K562 (cell line): ENCODE results near the gene C2.

Experiments
- DIDO1 ChIP-seq: fragments of 450-650 bp; IDR thresholded peaks from 2 replicates; pipeline ENCODE4 v1.6.1; 2016; ENCODE audit warnings: low read depth, missing biosample characterization, missing genetic modification characterization
- PHTF2 ChIP-seq: fragments of 250-450 bp; sonication (Bioruptor Pico); IDR thresholded peaks from 2 replicates; pipeline ENCODE4 v1.5.0; 2021; ENCODE audit warnings: mild to moderate bottlenecking
- POLR2A ChIP-seq: fragments of 450-650 bp; conservative IDR thresholded peaks from 2 replicates; pipeline ENCODE4 v1.6.1; 2016
- SIRT6 ChIP-seq: IDR thresholded peaks from one replicate; pipeline ENCODE4 v1.6.1; 2012; ENCODE audit warnings: low read depth, mild to moderate bottlenecking, control low read depth, inconsistent platforms, low read length, moderate library complexity
- SIX5 ChIP-seq, 2 experiments: IDR thresholded peaks; 2 replicates each; pipeline ENCODE4 v1.6.1; 2011; ENCODE audit warnings: low read length in 2 of 2, borderline replicate concordance in 1 of 2, low read depth in 1 of 2, mild to moderate bottlenecking in 1 of 2, moderate library complexity in 1 of 2; ENCODE audit not compliant: insufficient read depth in 1 of 2
- SP1 ChIP-seq: sonication (generic); formaldehyde crosslinking; IDR thresholded peaks from 2 replicates; pipeline ENCODE4 v1.8.1; 2022; ENCODE audit warnings: mild to moderate bottlenecking, missing genetic modification reagents
- SREBF1 ChIP-seq: fragments of 150-350 bp; IDR thresholded peaks from 2 replicates; pipeline ENCODE4 v1.6.1; 2014; ENCODE audit warnings: antibody characterized with exemption, low read depth, low read length, borderline replicate concordance
- TRIM28 ChIP-seq: fragments of 450-650 bp; IDR thresholded peaks from 2 replicates; pipeline ENCODE4 v1.6.1; 2017
- UBTF ChIP-seq, 2 experiments: IDR thresholded peaks; 2 replicates each; pipeline ENCODE4 v1.6.1; 2012; ENCODE audit warnings: improper control_type of control experiment in 2 of 2, low read depth in 2 of 2, low read length in 2 of 2, borderline replicate concordance in 1 of 2
- ZNF224 ChIP-seq: sonication (generic); formaldehyde crosslinking; IDR thresholded peaks from 2 replicates; pipeline ENCODE4 v1.8.0; 2022; ENCODE audit warnings: mild to moderate bottlenecking, missing genetic modification reagents
- TF ChIP-seq, protein P1 (sequence below): sonication (generic); formaldehyde crosslinking; IDR thresholded peaks from 2 replicates; pipeline ENCODE4 v1.8.1; 2022; ENCODE audit warnings: missing genetic modification reagents
- TF ChIP-seq, protein P2 (sequence below), 3 experiments: IDR thresholded peaks in 2 of 3; conservative IDR thresholded peaks in 1 of 3; 2 replicates each; pipeline ENCODE4 v1.5.1; 2011 to 2012; ENCODE audit warnings: low read length in 3 of 3, mild to moderate bottlenecking in 3 of 3, control low read depth in 2 of 3, improper control_type of control experiment in 1 of 3, inconsistent platforms in 1 of 3, low read depth in 1 of 3, mixed read lengths in 1 of 3, moderate library complexity in 1 of 3; ENCODE audit not compliant: insufficient read depth in 2 of 3
- TF ChIP-seq, protein P3 (sequence below): fragments of 250-450 bp; sonication (Bioruptor Pico); IDR thresholded peaks from 2 replicates; pipeline ENCODE4 v1.8.0; 2021; ENCODE audit warnings: borderline replicate concordance, mild to moderate bottlenecking, moderate library complexity; ENCODE audit not compliant: poor library complexity, severe bottlenecking

DNA sequence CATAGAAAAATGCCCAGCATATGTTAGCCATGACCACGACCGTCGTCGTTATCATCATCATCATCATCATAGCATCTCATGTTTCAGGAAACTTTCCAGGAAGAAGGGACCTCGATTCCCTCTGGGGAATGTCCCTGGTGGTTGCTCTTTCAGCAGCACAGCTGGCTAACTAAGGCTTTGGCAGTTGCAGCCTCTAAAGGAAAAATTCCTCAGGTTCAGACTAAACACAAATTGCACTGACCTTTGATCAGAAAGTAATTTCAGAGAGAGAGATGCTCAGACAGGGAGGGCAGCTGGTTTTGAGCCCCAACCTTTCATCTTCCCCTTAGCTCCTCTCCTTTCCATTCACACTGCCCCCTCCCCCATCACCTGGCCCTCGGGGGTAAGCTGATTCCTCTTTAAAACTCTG lies 12.7 kb downstream of the C2 start:
- no peak for TF ChIP-seq SP1
- TF ChIP-seq DIDO1 (tag): no peak
- TF ChIP-seq, protein P1, sequence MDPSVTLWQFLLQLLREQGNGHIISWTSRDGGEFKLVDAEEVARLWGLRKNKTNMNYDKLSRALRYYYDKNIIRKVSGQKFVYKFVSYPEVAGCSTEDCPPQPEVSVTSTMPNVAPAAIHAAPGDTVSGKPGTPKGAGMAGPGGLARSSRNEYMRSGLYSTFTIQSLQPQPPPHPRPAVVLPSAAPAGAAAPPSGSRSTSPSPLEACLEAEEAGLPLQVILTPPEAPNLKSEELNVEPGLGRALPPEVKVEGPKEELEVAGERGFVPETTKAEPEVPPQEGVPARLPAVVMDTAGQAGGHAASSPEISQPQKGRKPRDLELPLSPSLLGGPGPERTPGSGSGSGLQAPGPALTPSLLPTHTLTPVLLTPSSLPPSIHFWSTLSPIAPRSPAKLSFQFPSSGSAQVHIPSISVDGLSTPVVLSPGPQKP (CRISPR knock-in tag): no peak
- TF ChIP-seq, protein P2, sequence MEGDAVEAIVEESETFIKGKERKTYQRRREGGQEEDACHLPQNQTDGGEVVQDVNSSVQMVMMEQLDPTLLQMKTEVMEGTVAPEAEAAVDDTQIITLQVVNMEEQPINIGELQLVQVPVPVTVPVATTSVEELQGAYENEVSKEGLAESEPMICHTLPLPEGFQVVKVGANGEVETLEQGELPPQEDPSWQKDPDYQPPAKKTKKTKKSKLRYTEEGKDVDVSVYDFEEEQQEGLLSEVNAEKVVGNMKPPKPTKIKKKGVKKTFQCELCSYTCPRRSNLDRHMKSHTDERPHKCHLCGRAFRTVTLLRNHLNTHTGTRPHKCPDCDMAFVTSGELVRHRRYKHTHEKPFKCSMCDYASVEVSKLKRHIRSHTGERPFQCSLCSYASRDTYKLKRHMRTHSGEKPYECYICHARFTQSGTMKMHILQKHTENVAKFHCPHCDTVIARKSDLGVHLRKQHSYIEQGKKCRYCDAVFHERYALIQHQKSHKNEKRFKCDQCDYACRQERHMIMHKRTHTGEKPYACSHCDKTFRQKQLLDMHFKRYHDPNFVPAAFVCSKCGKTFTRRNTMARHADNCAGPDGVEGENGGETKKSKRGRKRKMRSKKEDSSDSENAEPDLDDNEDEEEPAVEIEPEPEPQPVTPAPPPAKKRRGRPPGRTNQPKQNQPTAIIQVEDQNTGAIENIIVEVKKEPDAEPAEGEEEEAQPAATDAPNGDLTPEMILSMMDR (IDR thresholded peaks at IDR 0.05 in 2 of 3, conservative IDR thresholded peaks at IDR 0.05 in 1 of 3; ENCODE audit: insufficient read depth in 2 of 3, low read depth in 1 of 3, low read length in 3 of 3): no peak
- TF ChIP-seq SREBF1: no peak
- TF ChIP-seq UBTF (IDR thresholded peaks at IDR 0.05; ENCODE audit: borderline replicate concordance in 1 of 2, low read depth in 2 of 2, low read length in 2 of 2): no peak
- TF ChIP-seq, protein P3, sequence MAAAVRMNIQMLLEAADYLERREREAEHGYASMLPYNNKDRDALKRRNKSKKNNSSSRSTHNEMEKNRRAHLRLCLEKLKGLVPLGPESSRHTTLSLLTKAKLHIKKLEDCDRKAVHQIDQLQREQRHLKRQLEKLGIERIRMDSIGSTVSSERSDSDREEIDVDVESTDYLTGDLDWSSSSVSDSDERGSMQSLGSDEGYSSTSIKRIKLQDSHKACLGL (CRISPR knock-in tag): no peak
- TF ChIP-seq POLR2A: no peak
- TF ChIP-seq PHTF2 (CRISPR knock-in tag): no peak
- TF ChIP-seq ZNF224 (CRISPR knock-in tag): no peak
- TF ChIP-seq SIX5 (IDR thresholded peaks at IDR 0.05; ENCODE audit: borderline replicate concordance in 1 of 2, insufficient read depth in 1 of 2, low read depth in 1 of 2, low read length in 2 of 2): no peak
- no peak for TF ChIP-seq TRIM28
- no peak for TF ChIP-seq SIRT6
